NOMO-1 (cell line): ENCODE measurements around the gene HGF.
"Not testable (repeated sequence)": the region's sequence is repeated elsewhere in the genome, so short reads cannot be mapped to it uniquely, and the experiment has no call there.

Experiments
- DNase-seq, 2 experiments: peaks; one replicate each; lab custom pipeline; 2025; ENCODE audit not compliant: unreplicated experiment in 2 of 2; lab: John Stamatoyannopoulos, UW

The HGF gene

DNA sequence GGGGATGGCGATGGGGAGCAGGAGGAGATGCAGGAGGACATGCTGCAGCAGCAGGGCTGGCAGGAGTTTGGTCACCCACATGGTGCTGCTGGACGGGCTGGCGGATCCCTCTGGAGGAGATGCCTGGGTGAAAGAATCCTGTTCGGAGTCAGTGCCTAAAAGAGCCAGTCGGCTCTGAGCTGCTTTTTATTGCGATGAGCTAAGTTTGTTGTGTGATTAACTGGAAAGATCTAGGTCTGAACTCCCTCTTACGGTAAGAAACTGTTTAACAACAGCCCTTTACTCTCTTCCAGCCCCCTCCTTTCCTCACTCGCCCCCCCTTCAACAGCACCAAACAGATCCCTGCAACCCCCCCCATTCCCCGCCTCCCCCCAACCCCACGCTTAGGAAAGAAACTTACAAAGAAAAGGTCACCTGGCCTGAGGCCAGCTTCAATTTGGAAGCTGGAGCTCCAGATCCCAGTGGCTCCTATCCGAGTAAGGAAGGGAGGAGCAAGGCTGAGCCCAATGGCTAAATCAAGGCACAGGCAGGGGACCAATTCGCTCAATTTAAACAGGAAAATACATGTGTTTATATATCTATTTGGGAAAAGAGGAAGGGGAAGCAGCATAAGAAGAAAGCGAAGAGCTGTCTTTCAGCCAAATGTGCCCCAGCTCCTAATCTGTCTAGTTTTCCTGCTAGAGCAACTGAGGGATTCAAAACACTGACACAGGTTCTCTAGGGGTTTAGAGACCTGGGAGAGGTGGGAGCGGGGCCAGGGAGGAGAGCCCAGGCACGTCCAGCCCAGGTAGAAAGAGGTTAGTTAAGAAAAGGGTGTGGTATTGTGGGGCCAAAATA lies at the start of gene HGF:
Gene HGF (minus strand): TSS at position 157 of the 837 bp plus-strand sequence. CDS start 76 bp downstream, at position 81.
- DNase-seq, result peak; percentile 82 to 84

DNA sequence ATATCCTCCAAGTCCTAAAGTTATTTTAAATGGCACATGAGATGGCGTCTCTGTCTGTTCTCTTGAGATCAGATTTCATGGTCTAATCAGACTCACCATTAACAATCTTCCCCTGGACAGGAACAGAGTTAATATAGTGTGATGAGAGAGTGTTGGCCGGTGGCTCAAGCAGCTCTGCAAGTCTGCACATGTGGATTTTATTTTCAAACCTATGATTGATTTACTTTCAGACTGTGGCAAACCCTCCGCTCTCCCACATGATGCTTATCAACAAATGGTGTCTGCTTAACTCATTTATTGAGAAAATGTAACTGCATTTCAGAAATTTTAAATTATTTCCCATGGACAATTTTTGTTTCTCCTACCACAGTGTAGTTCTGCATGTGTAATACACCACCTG lies 46.5 kb upstream of the HGF start:
- DNase-seq, result no peak

DNA sequence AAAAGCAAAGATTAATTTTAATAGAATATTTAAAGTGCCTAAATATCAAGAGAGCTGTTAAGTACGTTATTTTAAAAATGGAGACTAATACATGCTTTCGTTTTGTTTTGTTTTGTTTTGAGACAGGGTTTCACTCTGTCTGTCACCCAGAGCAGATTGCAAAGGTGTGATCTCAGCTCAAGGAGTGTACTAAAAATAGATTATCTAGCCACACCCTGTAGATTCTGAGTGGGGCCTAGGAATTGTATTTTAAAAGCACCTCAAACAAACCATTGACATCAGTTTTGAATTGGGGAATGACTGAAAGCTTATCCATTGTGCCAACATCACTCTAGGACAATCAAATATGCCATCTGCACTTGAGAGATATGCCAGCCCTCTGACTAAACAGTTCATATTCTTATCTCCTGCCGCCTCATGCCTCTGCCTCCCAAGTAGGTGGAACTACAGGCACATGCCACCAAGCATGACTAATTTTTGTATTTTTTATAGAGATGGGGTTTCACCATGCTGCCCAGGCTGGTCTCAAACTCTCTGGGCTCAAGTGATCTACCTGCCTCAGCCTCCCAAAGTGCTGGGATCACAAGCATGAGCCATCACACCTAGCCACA lies 43.1 kb upstream of the HGF start:
- DNase-seq, result not testable (repeated sequence)

DNA sequence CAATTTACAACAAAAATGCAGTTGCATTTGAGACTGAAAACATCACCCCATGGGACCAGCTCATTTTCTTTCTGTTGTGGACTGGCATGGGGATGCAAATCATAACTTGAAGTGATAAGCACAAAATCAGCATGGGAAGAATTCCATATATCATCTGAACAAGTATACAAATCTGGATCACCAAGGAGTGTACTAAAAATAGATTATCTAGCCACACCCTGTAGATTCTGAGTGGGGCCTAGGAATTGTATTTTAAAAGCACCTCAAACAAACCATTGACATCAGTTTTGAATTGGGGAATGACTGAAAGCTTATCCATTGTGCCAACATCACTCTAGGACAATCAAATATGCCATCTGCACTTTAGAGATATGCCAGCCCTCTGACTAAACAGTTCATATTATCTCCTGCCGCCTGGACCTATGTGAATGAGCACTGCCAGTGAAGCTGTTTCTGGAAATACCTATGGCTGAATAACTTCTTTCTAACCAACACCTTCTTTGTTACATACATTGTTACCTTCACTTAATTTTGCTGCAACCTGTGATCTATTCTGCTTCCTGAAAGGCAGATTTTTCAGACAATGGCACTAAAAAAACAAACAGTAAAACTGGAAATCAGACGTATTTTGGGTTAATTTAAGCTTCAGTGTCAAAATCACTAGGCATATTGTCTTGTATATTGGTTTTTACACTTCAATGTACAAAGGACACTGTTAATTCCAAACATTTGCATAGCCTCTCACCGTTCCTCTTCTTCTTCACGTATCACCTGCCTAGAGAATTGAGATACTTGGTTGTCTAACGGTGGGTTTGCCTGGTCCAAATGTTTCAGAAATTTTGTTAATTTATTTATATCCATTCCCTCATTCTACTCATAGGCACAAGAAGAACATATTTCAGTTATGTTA lies 42.4 kb upstream of the HGF start:
- DNase-seq, result no peak

DNA sequence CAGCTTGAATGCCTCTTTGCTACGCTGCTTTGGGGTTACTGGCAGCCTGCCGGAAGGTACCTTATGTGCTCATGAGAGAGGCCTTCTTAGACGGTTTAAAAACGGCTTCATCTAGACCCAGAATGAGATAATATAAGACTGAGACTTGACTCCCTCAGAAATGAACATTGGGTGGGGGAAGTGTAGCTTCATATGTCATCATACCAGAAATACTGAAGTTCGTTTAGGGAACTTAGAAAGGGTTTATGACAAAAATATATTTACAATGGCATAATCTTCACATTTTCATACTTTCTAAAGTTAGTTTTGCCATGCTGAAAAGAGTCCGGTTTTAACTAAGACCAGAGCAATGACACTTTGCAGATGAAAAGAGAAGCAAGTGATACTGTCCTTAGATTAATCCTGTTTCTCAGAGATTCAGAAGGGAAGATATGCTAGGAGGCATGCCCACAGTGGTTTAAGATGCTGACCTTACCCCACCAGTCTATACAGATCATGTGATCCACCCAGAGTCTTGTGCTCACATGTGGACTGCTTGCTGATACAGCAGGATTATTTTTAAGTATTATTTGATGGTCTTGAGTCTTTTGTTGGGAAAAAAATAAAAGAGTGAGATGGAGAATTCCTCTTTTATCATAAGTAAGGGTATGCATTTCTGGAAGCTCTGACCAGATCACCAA lies 40.8 kb upstream of the HGF start:
- peak; percentile 78 to 95 for DNase-seq

DNA sequence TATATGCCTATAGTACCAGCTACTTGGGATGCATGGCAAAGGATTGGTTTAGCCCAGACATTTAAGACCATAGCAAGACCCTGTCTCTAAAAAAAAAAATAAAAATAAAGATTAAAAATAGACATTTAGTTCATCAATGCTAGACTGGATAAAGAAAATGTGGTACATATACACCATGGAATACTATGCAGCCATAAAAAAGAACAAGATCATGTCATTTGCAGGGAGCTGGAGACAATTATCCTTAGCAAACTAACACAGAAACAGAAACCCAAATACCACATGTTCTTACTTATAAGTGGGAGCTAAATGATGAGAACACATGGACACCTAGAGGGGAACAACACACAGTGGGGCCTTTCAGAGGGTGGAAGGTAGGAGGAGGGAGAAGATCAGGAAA lies 38.5 kb upstream of the HGF start:
- not testable (repeated sequence) for DNase-seq

DNA sequence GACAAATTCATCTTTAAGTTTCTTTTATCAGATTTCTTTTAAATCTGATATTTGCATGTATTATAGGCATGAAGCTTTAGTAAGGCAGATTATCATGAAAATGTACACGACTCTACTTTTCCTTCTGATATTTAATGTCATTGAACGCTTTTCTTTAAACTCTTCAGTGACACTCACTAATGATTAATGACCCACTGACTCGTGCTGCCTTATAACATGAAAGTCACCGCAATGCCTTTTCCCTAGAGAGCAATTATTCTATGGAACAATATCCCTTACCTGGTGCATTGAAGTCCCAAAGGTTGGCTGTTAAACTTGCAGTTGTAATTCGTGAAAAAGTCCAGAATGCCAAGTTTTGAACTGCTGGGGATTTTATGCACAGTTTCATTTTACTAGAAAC lies 33.4 kb upstream of the HGF start:
- no peak for DNase-seq

DNA sequence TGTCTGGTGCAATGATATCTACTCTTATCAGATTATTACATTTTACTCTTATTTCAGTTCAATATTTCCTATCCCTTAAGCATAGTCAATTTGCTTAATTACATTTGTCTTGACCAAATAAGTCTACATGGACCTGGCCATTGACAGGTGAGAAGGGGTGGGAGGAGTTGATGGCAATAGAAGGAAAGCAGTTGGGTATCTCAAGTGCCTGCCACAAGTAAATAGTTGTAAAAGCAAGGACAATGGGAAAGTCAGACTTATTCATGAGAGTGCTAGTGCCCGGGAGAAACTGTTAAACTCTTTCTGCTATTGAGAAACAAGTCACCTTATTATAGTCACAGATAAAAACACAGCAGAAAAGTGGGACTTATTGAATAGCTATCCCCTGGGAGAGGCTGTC lies 32.4 kb upstream of the HGF start:
- no peak for DNase-seq

DNA sequence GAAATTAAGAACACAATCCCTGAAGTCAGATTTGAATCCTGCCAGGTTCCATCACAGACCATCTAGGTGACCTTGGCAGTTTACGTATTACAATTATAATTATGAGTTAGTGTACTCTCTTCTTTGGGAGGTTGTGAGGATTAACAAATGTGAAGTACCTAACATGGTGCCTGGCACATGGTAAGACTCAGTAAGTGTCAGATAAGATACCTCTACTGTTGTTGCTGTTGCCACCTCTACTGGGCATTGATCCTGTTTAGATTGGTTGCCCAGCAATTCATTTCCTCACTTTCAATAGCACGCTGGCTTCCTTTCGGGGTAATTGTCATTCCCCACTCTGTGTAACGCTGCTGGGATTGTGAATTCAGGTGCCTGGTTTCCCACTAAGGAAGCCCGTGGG lies 31.7 kb upstream of the HGF start:
- no peak for DNase-seq

DNA sequence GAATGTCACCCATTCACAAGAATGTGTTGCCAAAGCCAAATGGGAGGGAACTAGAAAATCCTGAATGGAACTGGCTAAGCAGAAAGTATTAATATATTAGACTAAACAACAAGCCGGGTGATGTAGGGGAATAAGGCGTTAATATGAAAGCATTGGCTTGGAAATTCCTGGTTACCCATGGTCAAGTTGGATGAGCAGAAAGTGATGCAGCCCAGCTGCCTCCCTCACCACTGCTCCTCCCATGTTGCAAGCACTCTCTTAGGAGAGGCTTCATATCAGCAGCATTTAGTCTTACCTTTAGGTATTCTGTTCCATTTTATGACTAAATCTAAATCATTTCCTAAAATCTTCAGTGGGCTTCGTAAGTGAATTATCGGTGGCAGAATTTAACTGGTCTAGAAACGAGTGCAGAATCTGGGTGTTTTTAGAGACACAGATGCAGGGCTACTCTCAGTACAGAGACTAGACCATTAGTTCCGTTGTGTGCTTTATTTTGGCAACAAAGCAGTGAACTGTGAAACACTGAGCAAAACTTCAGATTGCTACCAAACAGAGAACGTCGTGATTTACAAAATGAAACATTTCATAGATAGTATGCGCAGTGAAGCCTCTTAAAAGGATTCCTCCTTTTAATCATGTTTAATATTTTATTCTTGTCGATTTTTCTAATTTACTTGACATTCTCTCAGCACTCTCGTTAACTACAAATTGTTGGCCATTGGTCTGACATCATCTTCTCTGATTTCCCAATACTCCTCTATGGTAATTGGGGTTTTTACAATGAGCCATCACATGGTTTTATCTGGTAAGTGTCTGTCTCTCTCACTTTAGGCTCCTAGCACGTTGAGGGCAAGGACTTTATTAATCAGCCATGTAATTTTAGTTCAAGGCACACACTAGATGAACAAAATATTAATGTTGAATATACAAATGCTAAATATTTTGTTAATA lies 22.0 kb upstream of the HGF start:
- no peak for DNase-seq

DNA sequence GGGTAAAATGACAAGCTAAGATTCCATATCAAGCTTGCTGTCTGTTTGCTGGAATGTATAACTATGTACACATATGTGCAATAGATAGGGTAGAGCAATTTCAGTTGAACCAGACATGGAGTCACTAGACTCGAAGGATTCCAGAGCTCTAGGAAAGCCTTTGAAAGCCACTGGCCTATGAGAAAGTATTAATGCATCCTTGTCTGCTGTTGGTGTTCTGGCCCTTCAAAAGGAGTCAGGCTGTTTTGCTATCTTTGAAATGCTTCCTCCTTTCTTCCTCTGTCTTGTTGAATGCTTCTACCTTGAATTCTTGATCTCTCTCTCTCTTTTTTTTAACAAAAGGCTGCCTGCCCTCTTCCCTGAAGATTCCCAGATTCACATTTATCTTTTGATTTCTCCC lies 20.8 kb upstream of the HGF start:
- DNase-seq, result no peak

DNA sequence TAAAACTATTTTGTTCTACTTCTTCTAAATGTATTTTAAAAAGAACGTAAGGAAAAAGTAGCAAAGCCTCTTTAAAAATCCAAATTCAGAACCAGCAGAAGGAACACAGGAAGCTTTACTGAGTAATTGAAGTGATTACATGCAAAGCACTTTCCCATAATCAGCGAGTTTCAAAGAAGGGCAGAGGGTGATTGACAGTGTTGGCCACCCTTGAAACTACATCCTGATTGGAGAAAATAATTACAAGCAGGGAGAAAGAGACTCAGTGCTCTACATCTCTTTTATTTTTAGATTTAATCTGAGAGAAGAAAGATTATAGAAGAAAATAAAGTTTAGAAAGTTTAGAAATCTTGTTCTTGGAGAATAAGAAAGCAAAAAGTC lies 20.3 kb upstream of the HGF start:
- no peak for DNase-seq

DNA sequence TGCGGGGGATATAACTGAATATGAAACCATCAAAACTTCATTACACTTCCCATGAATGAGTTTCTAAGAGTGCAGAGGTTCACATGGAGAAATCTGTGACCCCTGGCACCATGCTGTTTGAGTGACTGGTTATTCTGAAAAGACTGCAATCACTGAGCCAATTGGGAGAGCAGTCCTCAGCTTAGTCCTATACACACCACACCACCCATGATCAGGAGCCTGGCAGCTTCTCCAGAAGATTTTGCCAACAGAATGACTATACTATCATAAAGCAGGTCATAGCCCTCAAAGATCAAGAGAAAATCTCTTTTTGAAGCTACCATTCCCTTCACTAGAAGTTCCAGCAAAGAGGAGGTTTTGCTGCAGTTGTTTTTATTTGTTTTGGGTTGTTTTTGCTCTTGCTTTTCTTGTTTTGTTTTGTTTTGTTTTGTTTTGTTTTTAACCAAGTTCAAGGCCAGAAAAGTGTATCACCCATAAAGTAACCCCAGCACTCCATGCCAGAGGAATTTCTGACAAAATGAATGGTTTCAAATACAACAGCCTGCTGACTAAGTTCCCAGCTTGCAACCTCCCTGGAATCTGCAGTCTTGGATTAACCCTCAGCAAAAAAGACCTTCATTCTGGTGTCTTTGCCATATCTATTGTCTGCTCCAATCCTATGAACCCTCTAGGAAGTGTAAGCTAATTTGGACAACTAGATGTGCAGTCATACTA lies 19.7 kb upstream of the HGF start:
- DNase-seq, result no peak

DNA sequence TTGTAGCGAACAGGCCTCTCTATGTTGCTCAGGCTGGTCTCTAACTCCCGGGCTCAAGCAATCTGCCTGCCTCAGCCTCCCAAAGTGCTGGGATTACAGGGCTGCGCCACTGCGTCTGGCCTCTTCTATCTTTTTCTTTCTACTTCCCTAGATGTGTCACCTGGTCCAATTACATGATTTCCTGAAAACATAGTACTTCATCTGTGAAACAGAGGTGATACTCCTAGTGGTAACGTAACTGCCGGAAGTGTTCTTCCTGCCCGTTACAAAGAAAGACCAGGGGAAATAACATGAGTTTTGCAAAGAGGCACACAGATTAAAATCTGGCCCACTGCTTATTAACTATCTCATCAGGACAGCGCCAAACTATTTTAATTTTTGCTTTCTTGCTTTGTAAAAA lies 18.4 kb upstream of the HGF start:
- no peak for DNase-seq

DNA sequence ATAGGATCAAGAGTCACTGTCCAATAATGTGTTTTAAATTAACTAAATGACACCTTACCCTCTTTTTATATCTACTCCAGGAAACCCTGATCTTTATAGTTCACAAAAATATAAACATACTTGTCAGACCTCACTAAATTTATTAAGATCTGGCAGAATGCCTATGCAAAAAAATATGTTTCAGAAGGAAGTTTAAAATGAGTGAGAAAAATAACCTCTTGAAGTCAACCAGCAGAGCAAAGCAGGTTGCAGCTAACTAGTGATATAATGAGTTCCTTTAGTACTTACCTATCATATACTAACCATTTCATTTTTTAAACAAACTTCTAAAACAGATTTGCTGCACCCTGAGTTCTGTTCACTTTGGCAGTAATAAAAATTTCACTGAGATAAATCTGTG lies 14.0 kb upstream of the HGF start:
- DNase-seq, result no peak

DNA sequence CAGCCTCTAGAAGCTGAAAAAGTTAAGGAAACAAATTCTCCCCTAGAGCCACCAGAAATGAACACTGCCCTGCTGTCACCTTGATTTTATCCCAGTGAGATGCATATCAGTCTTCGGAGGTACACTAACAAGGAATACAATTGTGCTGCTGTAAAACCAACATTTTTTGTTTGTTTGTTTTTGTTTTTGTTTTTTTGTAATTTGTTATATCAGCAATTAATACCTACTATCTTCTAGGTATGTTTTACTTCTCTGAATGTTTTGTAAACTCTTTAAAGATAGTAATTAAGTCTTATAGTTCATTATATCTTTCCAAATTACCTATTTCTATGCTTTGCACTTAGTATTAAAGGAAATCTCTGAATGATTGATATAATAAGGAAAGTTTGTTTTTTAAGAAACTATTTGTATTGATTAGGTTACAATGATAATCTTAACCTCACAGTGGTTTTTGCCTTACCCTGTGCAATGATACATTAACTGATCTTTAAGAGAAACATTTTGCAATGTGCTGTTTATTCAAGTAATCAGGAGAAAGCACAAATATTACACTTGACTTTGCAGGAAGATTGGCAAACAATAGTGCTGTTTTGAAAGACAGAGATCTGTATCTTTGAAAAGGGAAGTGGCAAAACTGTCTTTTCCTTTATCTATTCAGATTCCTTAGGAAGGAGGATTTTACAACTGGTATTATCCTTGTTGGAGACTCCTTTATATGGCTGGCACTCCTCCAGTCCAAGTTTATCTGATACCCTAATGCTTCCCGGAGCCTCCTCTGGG lies 11.3 kb upstream of the HGF start:
- DNase-seq, result peak; percentile 51 to 88

DNA sequence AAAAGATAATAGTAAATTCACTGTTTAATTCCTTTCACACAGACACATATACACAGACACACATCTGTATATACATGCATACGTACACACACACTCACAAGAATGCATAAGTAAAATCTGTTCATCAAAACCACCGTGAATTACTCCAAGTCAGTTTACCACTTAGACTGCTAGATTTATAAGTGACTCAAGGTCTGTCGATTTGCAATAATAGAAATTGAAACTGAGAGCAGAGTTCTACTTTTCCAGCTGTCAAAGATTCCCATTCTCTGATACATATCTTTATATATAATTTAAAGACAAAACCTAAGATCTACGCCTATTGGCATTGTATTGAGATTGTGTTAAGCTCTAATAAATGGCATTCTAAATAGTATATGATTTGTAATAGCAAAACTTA lies 9.9 kb upstream of the HGF start:
- DNase-seq, result no peak

DNA sequence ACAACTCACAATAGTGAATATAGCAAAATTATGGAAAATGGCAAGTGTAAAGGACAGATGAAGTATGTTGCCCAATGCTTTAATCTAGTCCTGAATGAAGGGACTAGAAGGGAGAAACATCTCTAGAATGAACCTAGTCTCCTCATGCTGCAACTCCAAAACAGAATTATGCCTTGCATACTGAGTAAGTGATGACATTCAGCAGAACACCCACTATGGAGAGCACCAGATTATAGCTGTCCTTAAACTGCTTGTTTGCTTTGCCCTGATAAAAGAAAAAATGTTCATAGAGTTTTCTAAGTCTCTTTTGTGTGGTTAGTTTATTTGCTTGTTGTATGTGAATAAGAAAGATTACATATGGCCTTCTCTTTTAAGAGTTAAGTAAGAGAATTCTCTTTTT lies 7.8 kb upstream of the HGF start:
- DNase-seq, result no peak
